D721Med (cell line): ENCODE data around the gene PREP.

Experiments
- DNase-seq: peaks from one replicate; pipeline ENCODE4 v3.0.0; 2011; ENCODE audit warnings: low spot score; ENCODE audit not compliant: insufficient read length
- FAIRE-seq: peaks from 2 replicates; lab custom pipeline; 2011; peaks lifted over from hg19 to GRCh38; lab: Jason Lieb, UNC
- TF ChIP-seq, protein P1 (sequence below): IDR thresholded peaks from 2 replicates; pipeline ENCODE4 v1.5.1; 2012; ENCODE audit warnings: mild to moderate bottlenecking, control low read depth; ENCODE audit not compliant: insufficient read depth; ENCODE audit errors: missing control alignments

PREP gene

DNA sequence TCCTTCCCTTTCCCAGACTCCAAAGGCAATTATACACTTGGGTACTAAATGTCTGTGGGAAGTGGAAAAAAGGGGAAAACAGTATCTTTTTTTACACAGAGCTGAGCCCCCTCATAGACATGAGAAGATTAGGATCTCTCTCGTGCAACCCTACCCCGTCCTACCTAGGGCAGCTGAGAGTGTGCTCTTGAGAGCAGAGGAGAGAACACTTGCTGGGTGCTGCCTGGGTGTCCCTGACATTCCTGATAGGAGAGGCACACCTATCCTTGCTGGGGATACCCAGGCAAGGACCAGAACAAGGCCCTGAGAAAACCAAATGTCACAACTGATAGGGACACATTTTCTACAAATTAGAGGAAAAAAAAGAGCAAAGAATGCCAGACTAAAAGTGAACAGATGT, 81.2 kb downstream of the PREP start:
- DNase-seq (no peak), FAIRE-seq (no peak)

DNA sequence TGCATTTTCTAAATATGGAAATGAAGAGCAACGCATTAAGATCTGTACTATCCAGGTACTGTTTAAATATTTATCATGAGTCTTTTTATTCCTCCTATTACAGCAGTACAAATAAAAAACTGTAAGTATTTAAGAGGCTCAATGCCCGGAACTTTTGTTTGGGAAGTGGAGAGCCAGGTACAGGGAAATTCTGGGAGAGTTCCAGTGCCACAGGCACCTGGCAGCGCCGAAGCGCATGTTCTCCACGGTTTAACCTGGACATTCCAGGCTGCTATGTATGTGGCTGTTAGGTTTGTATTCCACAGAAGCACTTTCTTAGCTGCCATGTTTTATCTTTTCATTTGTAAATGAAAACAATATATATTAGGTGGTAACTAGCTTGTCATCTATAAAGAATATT, 81.7 kb downstream of the PREP start:
- DNase-seq (no peak), FAIRE-seq (no peak)
- TF ChIP-seq, protein P1, sequence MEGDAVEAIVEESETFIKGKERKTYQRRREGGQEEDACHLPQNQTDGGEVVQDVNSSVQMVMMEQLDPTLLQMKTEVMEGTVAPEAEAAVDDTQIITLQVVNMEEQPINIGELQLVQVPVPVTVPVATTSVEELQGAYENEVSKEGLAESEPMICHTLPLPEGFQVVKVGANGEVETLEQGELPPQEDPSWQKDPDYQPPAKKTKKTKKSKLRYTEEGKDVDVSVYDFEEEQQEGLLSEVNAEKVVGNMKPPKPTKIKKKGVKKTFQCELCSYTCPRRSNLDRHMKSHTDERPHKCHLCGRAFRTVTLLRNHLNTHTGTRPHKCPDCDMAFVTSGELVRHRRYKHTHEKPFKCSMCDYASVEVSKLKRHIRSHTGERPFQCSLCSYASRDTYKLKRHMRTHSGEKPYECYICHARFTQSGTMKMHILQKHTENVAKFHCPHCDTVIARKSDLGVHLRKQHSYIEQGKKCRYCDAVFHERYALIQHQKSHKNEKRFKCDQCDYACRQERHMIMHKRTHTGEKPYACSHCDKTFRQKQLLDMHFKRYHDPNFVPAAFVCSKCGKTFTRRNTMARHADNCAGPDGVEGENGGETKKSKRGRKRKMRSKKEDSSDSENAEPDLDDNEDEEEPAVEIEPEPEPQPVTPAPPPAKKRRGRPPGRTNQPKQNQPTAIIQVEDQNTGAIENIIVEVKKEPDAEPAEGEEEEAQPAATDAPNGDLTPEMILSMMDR, result no peak

More for the DNA sequence above, 81.2 kb downstream of the PREP start:
- TF ChIP-seq, protein P1, result no peak

DNA sequence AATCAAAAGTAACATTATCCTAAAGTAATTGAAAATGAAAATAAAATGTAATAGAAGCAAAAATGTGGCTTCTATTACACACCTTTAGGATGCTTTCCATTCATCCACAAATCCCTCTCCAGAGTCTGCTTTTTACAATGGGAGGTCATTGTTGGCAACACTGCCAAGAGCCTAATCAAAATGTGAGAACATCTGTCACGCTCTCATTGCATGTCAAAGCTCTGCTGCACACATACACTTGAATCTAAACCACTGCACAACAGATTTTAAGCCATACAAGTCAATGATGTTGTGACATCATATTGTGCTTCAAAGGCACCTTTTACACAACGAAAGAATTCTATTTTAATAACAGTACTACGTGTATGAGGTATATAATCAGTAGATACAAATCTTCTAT, 82.1 kb downstream of the PREP start:
- DNase-seq, result no peak
- TF ChIP-seq, protein P1, result no peak
- no peak for FAIRE-seq

DNA sequence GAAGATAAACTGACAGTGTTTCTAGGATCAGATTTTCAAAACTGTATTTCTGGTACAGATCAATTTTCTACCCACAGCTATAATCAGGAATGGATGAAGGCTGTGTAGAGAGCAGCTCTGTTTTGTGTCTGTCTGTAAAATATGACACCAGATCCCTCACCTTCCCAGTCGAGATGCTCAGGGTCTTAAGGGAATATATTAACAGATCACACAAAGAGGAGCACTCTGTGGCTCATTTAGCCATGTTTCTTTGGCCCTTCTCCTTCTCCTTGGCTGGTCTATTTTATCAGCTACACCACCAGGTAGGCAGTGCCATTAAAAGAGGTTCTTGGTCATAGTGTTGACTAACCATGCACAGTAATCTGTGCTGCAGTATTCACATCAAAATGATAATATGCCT, 82.6 kb downstream of the PREP start:
- no peak for DNase-seq
- TF ChIP-seq, protein P1, result no peak
- FAIRE-seq, result no peak

DNA sequence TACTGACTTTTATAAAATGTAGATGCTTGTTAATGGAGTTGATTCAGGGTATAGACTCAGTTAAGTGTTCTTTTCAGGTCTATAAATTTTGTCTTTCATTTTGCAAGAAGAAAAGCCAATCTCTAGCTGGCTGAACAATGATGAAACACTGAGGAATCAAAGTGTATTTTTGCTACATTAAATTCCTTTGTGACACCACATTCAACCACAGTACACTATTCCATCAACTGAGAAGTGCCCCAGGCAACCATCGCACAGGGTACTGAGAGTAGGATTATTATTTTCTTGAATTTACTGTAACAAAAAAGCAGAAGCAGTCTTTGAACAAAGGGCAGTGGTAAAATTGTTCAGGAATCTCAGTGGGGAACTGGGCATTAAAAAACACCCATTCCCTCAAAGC, 83.6 kb downstream of the PREP start:
- DNase-seq (no peak), FAIRE-seq (no peak)
- TF ChIP-seq, protein P1, result no peak

DNA sequence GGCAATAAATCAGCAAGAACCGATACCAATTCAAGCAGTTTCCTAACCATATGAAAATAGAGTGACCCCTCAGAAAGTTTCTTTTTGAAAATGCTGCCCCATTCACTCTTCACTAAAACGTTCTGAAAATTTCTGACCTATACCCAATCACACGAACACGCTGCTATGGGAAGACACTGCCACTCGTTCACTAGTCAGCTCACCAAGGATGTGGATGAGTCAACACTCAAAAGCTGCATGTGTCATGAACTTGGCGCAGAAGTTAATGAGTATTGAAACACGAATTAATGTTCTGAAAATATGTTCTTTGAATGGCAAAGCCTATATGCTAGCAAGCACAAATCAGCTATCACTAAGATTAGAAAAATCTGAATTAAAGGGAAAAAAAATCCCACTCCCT, 84.2 kb downstream of the PREP start:
- FAIRE-seq, result no peak
- TF ChIP-seq, protein P1, result no peak
- no peak for DNase-seq

DNA sequence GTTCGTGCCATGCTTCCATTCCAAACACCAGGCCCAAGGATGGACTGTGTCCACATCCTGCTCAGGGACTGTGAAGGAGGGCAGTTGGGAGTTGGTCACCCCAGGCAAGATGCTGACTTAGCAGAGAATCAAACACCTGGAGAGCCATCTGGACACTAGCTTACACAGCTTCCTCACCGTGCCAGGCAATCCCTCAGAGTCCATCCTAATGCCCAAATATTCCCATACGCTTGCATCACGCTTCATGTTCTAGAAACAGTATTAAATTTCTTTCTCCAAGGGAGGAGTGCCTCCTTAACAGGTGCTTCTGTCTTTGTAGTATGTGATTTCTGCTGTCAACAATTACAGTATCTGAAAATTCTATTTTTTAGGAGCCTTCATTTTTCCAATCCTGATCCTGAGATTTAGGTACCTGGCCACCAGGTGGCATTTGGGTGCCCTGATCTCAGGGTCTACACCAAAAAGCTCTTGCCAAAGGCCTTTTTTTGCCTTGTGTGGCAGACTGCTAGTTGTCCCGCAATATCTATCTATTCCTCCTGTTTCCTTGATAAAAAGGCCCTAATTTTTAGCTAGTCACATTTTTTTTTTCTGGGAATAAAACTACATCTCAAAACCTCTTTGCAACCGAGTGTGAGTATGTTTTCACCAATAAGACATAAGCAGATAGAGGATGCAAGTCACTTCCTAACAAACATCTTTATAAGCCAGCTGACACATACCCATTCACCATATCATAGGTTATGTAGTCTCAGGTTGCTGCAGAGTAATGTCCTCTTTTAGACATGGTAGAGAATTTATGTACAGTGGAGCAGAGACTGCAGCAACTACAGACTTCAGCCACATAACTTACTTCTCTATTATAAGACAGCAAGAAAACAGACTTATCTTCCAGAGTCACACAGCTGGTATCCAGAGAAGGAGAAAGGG, 85.0 kb downstream of the PREP start:
- DNase-seq (no peak), FAIRE-seq (no peak)
- TF ChIP-seq, protein P1, result peak; percentile 17
